HL-60 (cell line): ENCODE data around the gene PRKACG.
"Not testable (repeated sequence)": the region's sequence is repeated elsewhere in the genome, so short reads cannot be mapped to it uniquely, and the experiment has no call there.

Experiments
- DNase-seq, 2 experiments: peaks; one replicate each; pipeline ENCODE4 v3.0.0-alpha.2; 2010 to 2020; ENCODE audit warnings: low read depth in 1 of 2, low spot score in 1 of 2
- H3K27ac ChIP-seq: fragments of 250-450 bp; sonication (Bioruptor Pico); replicated peaks from 2 replicates; pipeline ENCODE4 v1.5.1; 2020; ENCODE audit warnings: mild to moderate bottlenecking, moderate library complexity
- H3K27me3 ChIP-seq: fragments of 250-450 bp; sonication (Bioruptor Pico); 2 replicates; pipeline ENCODE4 v1.5.1; 2021; ENCODE audit warnings: mild to moderate bottlenecking, moderate library complexity; ENCODE audit not compliant: insufficient read depth, poor library complexity, severe bottlenecking
- H3K4me3 ChIP-seq: replicated peaks from 2 replicates; pipeline ENCODE4 v1.5.1; 2011; ENCODE audit warnings: mild to moderate bottlenecking, control low read depth, low read length; ENCODE audit not compliant: insufficient read depth
- GABPA ChIP-seq: IDR thresholded peaks from 2 replicates; pipeline ENCODE4 v1.6.1; 2012; ENCODE audit warnings: low read depth
- POLR2AphosphoS5 ChIP-seq: IDR thresholded peaks from 2 replicates; pipeline ENCODE4 v1.6.1; 2012; ENCODE audit warnings: low read depth
- SPI1 ChIP-seq: IDR thresholded peaks from 2 replicates; pipeline ENCODE4 v1.6.1; 2012; ENCODE audit warnings: low read depth, mild to moderate bottlenecking, borderline replicate concordance
- TF ChIP-seq, protein P1 (sequence below): IDR thresholded peaks from one replicate; pipeline ENCODE4 v1.5.1; 2011; ENCODE audit warnings: low read length, control low read depth, inconsistent platforms; ENCODE audit not compliant: insufficient read depth
- TF ChIP-seq, protein P2 (sequence below): IDR thresholded peaks from 2 replicates; pipeline ENCODE4 v1.6.1; 2012; ENCODE audit warnings: low read depth; ENCODE audit not compliant: insufficient replicate concordance

Gene PRKACG

DNA sequence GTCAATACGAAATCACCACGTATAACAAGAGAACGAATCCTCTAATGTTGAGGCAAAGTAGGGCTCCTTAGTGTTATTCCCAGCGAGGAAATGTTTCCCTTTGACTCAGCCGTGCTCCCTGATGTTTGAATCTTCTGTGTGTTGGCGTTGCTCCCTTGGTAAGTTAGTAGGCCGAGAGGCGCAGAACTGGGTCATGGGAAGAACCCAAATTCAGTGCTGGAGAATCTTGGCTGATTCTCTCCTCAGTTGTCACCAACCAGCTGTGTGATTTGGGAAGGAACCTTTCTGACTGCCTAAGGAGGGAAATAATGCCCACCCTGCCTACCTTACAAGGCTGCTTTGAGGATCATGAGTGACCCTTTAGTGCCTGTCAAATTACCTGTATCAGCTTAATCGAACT is 22.5 kb downstream of the PRKACG start:
- no peak for DNase-seq
- H3K4me3 ChIP-seq, result no peak overlapping the region
- no peaks in the 10 kb centered on the region for H3K27me3 ChIP-seq
- TF ChIP-seq, protein P1, sequence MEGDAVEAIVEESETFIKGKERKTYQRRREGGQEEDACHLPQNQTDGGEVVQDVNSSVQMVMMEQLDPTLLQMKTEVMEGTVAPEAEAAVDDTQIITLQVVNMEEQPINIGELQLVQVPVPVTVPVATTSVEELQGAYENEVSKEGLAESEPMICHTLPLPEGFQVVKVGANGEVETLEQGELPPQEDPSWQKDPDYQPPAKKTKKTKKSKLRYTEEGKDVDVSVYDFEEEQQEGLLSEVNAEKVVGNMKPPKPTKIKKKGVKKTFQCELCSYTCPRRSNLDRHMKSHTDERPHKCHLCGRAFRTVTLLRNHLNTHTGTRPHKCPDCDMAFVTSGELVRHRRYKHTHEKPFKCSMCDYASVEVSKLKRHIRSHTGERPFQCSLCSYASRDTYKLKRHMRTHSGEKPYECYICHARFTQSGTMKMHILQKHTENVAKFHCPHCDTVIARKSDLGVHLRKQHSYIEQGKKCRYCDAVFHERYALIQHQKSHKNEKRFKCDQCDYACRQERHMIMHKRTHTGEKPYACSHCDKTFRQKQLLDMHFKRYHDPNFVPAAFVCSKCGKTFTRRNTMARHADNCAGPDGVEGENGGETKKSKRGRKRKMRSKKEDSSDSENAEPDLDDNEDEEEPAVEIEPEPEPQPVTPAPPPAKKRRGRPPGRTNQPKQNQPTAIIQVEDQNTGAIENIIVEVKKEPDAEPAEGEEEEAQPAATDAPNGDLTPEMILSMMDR, result no peak
- TF ChIP-seq POLR2AphosphoS5, result no peak
- no peak for TF ChIP-seq GABPA
- TF ChIP-seq SPI1, result no peak
- TF ChIP-seq, protein P2, sequence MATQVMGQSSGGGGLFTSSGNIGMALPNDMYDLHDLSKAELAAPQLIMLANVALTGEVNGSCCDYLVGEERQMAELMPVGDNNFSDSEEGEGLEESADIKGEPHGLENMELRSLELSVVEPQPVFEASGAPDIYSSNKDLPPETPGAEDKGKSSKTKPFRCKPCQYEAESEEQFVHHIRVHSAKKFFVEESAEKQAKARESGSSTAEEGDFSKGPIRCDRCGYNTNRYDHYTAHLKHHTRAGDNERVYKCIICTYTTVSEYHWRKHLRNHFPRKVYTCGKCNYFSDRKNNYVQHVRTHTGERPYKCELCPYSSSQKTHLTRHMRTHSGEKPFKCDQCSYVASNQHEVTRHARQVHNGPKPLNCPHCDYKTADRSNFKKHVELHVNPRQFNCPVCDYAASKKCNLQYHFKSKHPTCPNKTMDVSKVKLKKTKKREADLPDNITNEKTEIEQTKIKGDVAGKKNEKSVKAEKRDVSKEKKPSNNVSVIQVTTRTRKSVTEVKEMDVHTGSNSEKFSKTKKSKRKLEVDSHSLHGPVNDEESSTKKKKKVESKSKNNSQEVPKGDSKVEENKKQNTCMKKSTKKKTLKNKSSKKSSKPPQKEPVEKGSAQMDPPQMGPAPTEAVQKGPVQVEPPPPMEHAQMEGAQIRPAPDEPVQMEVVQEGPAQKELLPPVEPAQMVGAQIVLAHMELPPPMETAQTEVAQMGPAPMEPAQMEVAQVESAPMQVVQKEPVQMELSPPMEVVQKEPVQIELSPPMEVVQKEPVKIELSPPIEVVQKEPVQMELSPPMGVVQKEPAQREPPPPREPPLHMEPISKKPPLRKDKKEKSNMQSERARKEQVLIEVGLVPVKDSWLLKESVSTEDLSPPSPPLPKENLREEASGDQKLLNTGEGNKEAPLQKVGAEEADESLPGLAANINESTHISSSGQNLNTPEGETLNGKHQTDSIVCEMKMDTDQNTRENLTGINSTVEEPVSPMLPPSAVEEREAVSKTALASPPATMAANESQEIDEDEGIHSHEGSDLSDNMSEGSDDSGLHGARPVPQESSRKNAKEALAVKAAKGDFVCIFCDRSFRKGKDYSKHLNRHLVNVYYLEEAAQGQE, result no peak
- H3K27ac ChIP-seq, result no peak overlapping the region

DNA sequence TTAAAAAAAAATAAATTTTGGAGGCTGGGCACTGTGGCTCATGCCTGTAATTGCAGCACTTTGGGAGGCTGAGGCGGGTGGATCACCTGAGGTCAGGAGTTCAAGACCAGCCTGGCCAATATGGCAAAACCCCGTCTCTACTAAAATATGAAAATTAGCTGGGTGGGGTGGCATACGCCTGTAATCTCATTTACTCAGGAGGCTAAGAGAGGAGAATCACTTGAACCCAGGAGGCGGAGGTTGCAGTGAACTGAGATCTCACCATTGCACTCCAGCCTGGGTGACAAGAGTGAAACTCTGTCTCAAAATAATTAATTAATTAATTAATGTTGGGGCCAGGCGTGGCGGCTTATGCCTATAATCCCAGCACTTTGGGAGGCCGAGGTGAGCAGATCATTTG is 27.0 kb downstream of the PRKACG start:
- not testable (repeated sequence) for H3K27ac ChIP-seq, DNase-seq, H3K4me3 ChIP-seq, H3K27me3 ChIP-seq

DNA sequence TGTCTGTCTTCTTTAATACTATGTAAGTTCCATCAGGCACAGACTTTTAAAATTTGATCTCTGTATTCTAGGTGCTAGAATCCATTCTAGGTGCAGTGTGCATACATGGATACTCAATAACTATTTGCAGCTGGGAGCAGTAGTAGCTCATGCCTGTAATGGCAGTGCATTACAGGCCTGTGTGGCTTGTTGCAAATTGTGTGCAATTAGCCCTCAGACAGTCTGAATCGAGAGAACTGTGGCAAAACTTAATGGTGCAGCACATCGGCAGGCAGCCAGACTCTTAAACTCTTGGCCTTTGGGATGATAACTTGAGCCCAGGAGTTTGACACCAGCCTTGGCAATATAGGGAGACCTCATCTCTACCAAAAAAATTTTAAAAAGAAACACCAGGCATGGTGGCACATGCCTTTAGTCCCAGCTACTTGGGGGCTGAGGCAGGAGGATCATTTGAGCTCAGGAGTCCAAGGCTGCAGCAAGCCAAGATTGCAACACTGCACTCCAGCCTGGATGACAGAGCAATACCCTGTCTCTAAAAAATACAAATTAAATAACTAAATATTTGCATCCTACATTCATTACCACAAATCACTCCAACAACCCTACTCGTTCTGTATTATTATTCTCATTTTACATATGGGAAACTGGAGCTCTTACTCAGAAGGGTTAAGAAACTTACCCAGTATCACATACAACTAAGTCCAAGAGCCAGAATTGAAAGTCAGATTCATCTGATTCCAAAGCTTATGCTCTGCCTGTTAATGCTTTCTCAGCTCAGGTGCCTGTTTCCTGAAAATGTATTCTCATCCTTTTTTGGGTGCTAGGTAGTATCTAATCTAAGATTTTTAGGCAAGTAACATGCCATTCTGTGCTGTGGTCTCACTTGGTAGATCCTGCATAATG is 30.1 kb downstream of the PRKACG start:
- H3K27me3 ChIP-seq, result no peaks in the 10 kb centered on the region
- TF ChIP-seq GABPA (no peak), POLR2AphosphoS5 (no peak), SPI1 (no peak)
- TF ChIP-seq, protein P2, result no peak
- TF ChIP-seq, protein P1, result no peak
- no peak overlapping the region for H3K4me3 ChIP-seq
- H3K27ac ChIP-seq, result no peak overlapping the region
- DNase-seq, result no peak

DNA sequence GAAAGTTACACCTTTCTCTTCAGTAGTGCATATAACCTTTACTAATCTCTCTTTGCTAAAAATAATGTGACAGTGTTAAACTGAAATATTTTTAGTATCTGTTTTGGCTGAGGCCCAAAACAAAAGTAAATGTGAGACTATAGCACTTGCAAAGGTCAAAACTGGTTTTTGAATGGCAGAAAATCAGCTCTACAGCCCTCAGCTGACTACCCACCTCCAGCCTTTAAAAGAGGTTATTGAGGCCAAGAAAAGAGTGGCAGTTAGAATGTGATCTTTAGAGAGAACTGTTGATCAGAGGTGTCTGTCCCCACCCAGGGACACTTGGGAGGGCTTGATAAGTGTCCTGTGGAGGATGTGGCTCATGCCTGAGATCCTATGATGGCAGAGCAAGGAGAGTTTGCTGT is 30.9 kb downstream of the PRKACG start:
- Histone ChIP-seq H3K4me3 (no peak overlapping the region), H3K27me3 (no peaks in the 10 kb centered on the region), H3K27ac (peak overlapping the region; percentile 34; the same call in 1 of the 2 replicates)
- TF ChIP-seq GABPA, result no peak
- TF ChIP-seq, protein P2, result no peak
- no peak for TF ChIP-seq POLR2AphosphoS5
- TF ChIP-seq SPI1, result no peak
- no peak for DNase-seq
